HG02798 (cell line): Measurements from ENCODE around the gene GPR162.

ENCODE experiments used
- ATAC-seq: cut with Tn5 transposase; IDR thresholded peaks from one replicate; pipeline ENCODE4 v1.9.1; 2021; ENCODE audit warnings: mild to moderate bottlenecking; ENCODE audit not compliant: unreplicated experiment, poor library complexity

GPR162 gene

DNA sequence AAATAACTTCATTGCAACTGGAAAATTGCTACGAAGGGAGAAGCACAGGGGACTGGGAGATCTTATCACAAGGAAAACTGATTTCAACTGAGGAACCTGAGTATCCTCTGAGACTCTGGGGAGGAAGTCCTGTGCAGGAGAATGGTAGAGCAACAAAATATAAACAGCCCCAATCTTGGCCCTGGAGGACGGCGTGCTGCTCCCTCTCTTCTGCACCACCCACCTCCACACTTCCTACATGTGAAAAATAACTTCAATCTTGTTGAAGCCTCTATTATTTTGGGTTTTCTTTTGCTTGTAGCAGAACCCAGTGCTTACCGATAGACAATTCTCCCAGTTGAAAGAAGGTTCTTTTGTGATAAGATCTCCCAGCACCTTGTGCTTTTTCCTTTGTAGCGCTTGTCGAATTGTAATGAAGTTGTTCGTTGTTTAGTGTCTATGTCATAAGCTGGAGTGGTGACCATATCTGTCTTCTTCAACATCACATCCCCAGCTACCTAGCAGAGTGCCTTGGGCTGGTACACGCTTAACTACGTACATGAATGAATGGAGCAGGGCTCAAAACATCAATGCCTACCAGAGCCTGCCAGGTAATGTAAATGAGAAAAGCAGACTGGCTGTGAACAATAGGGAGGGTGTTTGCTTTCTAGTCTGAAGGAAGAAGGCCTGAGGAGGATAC lies 35.1 kb upstream of the GPR162 start:
- ATAC-seq, result no peak

DNA sequence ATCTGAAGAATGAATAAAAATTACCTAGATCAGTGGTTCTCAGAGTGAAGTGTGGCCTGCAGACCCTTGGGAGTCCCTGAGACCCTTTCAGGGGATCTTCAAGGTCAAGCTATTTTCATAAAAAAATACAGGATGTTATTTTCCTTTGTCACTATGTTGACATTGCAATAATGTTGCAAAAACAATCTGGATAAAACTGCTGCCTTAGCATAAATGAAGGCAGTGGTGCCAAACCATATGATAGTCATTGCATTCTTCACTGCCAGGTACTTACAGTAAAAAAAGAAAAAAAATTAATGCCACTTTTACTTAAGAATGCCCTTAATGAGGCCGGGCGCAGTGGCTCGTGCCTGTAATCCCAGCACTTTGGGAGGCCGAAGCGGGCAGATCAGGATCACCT lies 34.3 kb upstream of the GPR162 start:
- no peak for ATAC-seq

DNA sequence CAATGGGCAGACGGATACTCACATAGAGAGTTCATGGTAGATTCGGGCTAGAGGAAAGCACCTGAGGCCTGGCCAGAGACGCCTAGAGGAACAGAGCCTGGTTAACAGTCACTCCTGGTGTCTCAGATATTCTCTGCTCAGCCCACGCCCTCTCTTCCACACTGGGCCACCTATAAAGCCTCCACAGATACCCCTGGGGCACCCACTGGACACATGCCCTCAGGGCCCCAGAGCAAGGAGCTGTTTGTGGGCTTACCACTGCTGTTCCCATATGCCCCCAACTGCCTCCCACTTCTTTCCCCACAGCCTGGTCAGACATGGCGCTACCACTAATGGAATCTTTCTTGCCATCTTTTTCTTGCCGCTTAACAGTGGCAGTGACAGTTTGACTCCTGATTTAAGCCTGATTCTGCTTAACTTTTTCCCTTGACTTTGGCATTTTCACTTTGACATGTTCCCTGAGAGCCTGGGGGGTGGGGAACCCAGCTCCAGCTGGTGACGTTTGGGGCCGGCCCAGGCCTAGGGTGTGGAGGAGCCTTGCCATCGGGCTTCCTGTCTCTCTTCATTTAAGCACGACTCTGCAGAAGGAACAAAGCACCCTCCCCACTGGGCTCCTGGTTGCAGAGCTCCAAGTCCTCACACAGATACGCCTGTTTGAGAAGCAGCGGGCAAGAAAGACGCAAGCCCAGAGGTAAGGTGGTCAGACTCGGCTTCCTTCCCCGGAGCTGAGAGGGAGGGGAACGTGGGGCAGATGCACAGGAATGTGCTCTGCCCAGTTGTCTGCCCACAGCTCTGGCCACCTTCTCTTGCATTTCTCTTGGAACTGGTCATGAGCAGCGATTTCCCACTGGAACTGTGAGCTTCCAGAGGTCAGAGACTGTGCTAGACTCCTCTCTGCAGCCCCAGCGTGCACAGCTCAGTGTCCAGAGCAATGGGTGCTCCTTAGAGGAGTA lies 32.4 kb upstream of the GPR162 start, which contains the start of gene CD4:
Gene CD4, plus strand, starts transcription at position 557 of the 953 bp plus-strand sequence. CDS start 10,611 bp downstream, outside the sequence.
- ATAC-seq, result no peak

DNA sequence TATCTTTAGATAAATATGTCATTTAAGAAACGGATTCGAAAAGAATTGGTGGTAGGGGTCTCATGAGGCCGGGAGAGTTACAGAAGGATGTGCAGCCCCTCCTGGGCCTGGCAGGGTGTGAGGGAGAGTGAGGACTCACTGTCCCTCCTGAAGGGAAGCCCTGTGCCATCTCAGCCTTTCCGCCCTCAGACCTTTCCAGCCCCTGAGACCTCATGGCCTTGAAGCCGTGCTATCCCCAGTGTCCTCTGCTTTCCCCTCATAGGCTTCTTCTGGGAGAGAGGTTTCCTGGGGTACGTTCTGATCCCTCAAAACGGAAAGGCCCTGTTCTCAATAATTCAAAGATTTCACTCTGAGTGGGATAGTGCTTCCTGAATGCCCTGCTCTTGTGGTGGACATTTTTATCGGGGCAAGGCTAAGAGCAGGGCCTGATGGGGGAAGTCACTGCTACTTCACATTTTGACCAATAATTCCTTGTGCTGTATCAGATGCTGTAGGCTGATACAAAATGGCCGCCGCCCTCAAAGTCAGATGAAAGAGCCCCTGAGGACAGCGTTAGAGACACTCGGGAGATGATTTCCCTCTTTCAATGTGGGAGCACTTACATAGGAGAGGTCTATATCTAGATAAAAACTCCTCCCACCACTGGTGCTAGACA lies 31.0 kb upstream of the GPR162 start:
- no peak for ATAC-seq

DNA sequence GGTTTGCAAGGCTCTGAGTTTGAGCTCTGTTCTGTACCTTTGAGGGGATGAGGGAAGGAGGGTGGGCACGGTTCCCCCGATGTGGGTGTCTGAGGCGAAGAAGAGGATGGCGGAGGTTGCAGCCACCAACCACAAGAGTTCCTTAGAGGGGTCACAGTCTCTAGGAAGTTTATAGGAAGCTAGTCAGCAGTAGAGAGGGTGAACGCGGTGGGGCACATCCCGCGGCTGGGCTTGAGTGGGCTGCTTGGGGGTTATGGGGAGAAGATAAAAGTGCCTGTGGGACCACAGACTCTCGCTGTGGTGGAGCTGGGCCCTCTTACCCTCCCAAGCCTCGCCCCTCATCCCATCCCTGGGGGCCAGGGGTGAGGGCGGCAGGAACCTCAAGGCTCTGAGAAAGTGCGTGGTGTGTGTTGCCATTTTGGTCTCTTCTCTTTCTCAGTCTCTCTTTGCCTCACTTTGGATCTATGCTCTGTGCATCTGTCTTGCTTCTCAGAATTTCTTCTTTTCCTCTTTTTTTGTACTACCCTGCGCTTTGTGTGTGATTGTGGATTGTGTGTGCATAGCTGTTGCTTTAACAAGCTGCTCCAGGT lies 29.6 kb upstream of the GPR162 start:
- ATAC-seq, result no peak

DNA sequence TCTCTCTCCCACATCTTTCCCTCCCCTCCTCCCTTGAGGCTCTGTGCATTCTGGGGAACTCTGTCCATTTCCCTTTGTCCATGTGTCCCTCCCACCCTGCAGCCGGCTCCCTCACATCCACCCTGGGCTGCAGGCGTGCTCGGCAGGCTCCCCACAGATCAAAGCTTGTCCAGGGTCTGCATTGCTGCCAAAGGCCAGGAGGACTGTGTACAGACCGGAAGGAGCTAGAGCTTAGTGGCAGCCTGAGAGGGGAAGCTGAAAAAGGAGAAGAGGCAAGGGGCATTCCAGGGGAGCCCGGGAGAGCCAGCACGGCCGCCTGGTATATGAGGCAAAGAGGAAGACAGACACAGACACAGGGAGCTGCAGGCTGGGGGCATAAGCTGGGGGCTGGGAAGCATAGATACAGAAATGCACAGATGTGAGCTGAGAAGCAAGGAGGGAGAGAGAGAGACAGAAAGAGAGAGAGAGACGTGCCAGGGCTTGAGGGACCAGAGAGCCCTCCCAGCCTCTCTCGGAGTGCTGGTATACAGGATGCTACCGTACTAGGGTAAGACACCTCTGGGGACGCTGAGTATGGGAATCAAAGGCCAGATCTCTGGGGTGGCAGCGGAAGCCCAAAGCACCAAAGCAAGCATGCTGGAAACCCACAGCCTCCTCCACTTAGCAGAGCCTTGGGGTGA lies 29.0 kb upstream of the GPR162 start:
- ATAC-seq, result no peak

DNA sequence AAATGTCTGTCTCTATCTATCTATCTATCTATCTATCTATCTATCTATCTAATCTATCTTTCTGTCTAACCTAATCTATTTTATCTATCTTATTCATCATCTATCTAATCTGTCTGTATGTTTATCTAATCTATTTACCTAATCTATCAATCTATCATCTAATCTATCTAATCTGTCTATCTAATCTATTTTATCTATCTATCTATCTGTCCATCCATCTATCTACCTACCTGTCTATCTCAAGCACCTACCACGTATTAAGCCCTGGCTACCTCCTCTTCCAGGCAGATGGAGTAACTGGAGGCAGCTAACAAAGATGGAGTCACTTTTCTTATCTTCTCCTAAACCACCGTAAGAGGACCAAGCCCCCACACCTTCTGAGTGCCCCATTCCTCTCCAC lies 26.5 kb upstream of the GPR162 start:
- no peak for ATAC-seq

DNA sequence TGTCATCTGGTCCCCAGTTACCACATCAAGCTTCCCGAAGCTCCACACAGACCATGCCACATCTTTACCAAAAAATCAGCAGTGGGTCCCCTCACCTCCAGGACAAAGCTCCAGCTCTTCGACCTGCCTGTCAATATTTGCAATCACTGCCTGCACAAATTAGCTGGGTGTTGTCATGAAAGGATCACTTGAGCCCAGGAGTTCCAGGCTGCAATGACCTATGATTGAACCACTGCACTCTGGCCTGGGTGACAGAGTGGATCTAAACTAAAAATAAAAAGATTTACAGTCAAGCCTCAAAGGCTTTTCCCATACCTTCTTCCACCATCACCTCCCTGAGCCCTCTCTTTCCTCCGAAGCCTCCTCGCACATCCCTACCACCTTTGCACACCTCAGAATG lies 25.0 kb upstream of the GPR162 start:
- ATAC-seq, result no peak

DNA sequence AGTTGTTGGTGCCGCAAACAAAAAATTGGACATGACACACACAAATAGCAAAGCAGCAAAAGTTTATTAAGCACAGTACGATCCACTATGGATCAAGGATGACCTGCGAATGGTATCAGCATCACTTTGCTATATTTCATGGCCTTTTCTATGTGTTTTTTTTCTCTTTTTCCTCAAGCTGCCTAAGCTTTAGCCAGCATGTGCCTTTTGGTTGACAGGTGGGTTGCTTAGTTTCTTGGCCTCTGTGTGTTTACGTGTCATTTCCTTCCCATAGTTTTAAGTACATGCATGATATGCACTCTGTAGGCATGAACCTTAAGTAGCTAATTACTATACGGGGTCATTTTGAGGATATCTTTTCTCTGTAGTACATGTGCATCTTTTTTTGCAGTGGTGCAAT lies 22.5 kb upstream of the GPR162 start:
- no peak for ATAC-seq

DNA sequence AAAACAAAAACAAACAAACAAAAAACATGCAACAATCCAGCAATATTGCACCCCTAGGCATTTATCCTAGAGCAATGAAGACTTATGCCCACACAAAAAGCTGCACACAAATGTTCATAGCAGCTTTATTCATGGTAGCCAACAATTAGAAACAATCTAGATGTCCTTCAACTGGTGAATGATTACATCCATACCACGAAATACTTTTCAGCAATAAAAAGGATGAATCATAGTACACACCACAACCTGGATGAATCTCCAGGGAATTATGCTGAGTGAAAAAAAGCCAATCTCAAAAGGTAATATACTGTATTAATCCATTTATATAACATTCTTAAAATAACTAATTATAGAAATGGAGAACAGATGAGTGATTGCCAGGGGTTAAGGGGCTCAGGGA lies 14.5 kb upstream of the GPR162 start:
- ATAC-seq, result no peak

DNA sequence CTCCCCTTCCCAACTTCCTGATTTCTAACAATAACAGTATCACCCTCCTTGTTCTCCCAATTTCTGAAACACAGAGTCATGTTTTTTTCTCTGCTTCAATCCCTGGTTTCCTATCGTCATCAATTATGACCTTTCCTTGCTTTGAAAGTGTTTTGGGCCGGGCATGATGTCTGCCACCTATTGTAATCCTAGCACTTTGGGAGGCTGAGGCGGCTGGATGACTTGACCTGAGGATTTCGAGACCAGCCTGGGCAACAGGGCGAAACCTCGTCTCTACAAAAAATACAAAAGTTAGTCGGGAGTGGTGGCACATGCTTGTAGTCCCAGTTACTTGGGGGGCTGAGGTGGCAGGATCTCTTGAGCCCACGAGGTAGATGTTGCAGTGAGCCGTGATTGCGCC lies 12.6 kb upstream of the GPR162 start:
- ATAC-seq, result no peak

DNA sequence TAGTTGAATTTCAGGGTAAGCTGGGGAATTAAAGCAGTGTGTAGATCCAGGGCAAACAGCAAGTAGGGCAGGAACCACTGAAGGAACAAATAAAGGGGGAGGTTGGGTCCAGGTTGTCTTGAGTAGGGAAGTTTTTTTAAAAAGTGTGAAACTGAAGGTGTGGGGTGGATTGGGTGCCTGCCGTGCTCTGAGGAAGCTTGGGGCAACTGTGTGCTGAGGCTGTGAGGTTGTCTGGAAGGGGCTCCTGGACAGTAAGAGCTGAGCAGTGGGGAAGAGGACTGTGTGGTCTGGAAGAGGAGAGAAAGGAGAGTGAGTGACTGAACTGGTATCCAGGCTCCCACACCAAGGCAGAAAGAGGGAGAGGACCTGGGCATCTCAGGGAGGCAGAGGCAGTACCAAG lies 10.9 kb upstream of the GPR162 start:
- no peak for ATAC-seq

DNA sequence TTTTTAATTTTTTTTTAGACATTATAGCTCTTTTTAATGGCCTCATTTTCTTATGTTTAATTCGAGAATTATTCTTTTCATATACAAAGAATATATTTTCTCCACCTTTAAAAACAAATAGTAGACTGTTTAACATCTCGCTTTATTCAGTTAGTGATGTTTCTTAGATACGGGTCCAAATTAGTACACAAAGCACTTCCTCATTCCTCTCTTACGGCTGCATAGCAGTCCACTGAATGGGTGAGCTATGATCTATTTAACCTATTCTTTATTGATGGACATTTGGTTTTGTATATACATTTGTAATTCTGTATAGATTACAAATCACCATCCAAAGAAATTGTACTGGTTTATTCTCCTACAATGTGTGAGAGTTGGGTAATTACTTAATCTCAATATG lies 8.3 kb upstream of the GPR162 start:
- no peak for ATAC-seq

DNA sequence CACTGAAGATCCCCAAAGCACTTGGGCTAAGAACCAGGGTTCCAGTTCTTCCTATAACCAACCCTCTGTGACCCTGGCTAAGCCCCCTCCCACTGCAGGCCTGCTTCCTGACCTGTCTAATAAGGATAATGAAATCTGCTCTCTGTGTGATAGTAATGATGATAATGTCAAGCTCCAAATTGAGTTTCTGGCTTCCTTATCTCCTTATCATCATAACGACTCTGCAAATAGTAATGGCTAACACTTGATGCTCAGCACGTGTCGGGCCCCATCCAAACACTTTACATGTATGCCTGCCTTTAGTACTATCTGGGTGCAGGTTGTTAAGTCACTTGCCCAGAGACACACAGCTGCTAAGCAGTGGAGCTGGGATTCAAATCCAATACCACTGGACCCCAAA lies 5.0 kb upstream of the GPR162 start:
- ATAC-seq, result no peak

DNA sequence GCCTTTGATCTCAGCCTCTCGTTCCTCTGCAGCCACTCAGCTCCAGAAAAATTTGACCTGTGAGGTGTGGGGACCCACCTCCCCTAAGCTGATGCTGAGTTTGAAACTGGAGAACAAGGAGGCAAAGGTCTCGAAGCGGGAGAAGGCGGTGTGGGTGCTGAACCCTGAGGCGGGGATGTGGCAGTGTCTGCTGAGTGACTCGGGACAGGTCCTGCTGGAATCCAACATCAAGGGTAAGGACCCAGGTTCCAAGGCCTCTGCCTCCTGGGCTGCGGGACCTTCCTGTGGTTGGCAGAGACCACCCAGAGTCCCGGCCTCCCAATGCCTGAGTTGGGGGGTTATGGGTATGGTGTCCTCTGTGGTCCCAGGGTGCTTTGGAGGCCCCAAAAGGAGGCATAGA lies 4.5 kb upstream of the GPR162 start:
- ATAC-seq, result no peak

DNA sequence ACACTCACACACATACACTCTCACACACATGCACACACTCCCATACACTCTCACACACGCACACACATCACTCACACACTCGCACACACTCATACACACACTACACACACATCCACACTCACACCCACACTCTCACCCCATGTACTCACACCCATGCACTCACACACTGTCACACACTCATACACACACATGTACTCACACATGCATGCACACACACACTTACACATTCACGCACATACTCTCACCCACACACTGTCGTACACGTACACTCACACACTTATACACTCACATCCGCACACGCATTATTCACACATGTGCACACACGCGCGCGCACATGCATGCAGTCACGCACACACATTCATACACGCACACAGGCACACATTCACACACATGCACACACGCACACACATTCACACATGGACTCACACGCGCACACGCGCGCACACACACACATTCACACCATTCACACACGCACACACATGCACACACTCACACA lies 3.9 kb upstream of the GPR162 start:
- no peak for ATAC-seq

DNA sequence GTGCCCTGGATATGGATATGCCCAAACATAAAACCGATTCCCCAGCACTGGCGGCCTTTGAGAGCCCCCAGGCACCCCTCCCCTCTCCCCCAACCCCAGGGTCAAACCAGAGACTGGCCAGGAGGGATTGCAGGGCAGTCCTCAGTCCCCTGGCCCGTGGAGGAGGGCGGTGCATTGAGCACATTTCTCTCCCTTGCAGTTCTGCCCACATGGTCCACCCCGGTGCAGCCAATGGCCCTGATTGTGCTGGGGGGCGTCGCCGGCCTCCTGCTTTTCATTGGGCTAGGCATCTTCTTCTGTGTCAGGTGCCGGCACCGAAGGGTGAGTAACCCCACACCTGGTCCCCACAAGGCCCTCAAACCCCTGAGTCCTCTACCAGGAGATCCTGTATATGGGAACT lies 3.4 kb upstream of the GPR162 start:
- no peak for ATAC-seq

DNA sequence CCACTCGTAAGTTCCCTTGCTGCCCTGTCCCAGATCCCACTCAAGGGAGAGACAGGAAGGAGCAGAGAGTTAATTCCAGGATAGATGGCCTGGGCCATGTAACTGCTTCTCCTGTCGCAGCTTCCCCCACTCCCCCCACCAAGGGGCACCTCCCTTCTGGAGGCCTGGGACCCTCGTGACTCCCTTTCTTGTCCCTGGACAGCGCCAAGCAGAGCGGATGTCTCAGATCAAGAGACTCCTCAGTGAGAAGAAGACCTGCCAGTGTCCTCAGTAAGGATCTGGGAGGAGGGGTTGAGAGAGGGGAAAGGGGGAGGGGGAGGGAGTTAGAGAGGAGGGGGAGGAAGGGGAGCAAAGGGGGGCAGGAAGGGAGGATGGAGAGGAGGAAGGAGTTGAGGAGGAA lies 3.0 kb upstream of the GPR162 start:
- ATAC-seq, result no peak

DNA sequence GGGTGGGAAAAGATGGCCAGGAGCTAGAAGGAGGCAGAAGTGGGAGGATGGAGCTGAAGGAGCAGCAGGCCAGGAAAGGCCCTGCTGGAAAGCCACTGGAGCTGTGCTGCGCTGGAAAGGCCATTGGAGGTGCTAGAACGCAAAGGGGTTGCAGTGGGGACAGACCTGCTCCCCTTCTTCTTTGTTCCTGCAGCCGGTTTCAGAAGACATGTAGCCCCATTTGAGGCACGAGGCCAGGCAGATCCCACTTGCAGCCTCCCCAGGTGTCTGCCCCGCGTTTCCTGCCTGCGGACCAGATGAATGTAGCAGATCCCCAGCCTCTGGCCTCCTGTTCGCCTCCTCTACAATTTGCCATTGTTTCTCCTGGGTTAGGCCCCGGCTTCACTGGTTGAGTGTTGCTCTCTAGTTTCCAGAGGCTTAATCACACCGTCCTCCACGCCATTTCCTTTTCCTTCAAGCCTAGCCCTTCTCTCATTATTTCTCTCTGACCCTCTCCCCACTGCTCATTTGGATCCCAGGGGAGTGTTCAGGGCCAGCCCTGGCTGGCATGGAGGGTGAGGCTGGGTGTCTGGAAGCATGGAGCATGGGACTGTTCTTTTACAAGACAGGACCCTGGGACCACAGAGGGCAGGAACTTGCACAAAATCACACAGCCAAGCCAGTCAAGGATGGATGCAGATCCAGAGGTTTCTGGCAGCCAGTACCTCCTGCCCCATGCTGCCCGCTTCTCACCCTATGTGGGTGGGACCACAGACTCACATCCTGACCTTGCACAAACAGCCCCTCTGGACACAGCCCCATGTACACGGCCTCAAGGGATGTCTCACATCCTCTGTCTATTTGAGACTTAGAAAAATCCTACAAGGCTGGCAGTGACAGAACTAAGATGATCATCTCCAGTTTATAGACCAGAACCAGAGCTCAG lies 2.3 kb upstream of the GPR162 start:
- no peak for ATAC-seq
